B cell (primary cell): ENCODE data around the gene RALGAPB. TPM values are rescaled to one million over a fixed set of nuclear protein-coding genes. Genes with fewer than 3 reads are reported as not detected.

Source experiments
- ATAC-seq: fragments of 200-7000 bp; cut with Tn5 transposase; one replicate; pipeline ENCODE4 v1.10.0; 2021; ENCODE audit warnings: low read depth, mild to moderate bottlenecking, moderate number of reproducible peaks, moderate library complexity
- CTCF ChIA-PET: fragments of 350-600 bp; sonication (Branson Sonifier 250); formaldehyde crosslinking; loops from one replicate; lab custom pipeline; 2021; ENCODE audit warnings: antibody characterized with exemption, inconsistent platforms; lab: Charles Lee
- POLR2A ChIA-PET: fragments of 350-600 bp; sonication (Branson Sonifier 250); formaldehyde crosslinking; loops from one replicate; lab custom pipeline; 2021; ENCODE audit warnings: antibody characterized with exemption; lab: Charles Lee
- DNase-seq: peaks from one replicate; pipeline ENCODE4 v3.0.0; 2013
- H2AFZ ChIP-seq: 2 replicates; pipeline ENCODE4 v1.6.1; 2012; ENCODE audit warnings: mild to moderate bottlenecking, low read depth, low read length; ENCODE audit not compliant: insufficient read depth, poor library complexity, severe bottlenecking
- H3K27ac ChIP-seq, 2 donors: 1 replicate in 1 of 2; 2 replicates in 1 of 2; pipeline ENCODE4 v1.5.1; 2012 to 2013; ENCODE audit warnings: low read length in 2 of 2, mild to moderate bottlenecking in 2 of 2, moderate library complexity in 1 of 2
- H3K27me3 ChIP-seq, 4 experiments: fragments of 200-600 bp in 1 of 4; sonication (generic) in 1 of 4; replicated peaks in 1 of 4; 1 replicate in 2 of 4; 2 replicates in 2 of 4; pipeline versions ENCODE4 v1.6.1 to v1.7.0; 2013 to 2016; ENCODE audit warnings: low read length in 3 of 4, mild to moderate bottlenecking in 2 of 4, mixed read lengths in 1 of 4, moderate library complexity in 1 of 4; ENCODE audit not compliant: insufficient read depth in 4 of 4, control insufficient read depth in 3 of 4; ENCODE audit errors: control extremely low read depth in 1 of 4
- H3K36me3 ChIP-seq, 2 experiments: replicated peaks in 1 of 2; 1 replicate in 1 of 2; 2 replicates in 1 of 2; pipeline versions ENCODE4 v1.6.1 to v1.7.1; 2013; ENCODE audit warnings: low read length in 1 of 2; ENCODE audit not compliant: insufficient read depth in 2 of 2, control insufficient read depth in 1 of 2; ENCODE audit errors: control extremely low read depth in 1 of 2, extremely low read depth in 1 of 2
- H3K4me1 ChIP-seq, 2 donors: fragments of 200-600 bp in 1 of 2; sonication (generic) in 1 of 2; 1 replicate in 1 of 2; 2 replicates in 1 of 2; pipeline versions ENCODE4 v1.5.1 to v1.6.1; 2013 to 2017; ENCODE audit warnings: low read length in 2 of 2; ENCODE audit not compliant: control insufficient read depth in 2 of 2, insufficient read depth in 2 of 2
- H3K4me2 ChIP-seq: replicated peaks from 2 replicates; pipeline ENCODE3; 2012; ENCODE audit warnings: mild to moderate bottlenecking, low read depth, low read length; ENCODE audit not compliant: poor library complexity, severe bottlenecking
- H3K4me3 ChIP-seq, 5 experiments: fragments of 200-600 bp in 1 of 5; sonication (generic) in 1 of 5; 1 replicate in 3 of 5; 2 replicates in 2 of 5; pipeline versions ENCODE4 v1.5.1 to v1.7.0; 2011 to 2016; ENCODE audit warnings: low read length in 4 of 5, mild to moderate bottlenecking in 4 of 5, low read depth in 2 of 5, control low read depth in 1 of 5, moderate library complexity in 1 of 5; ENCODE audit not compliant: insufficient read depth in 1 of 5; ENCODE audit errors: control extremely low read depth in 1 of 5, extremely low read depth in 1 of 5
- H3K79me2 ChIP-seq: fragments of 200-600 bp; sonication (generic); one replicate; pipeline ENCODE4 v1.6.0; 2016; ENCODE audit warnings: low read length; ENCODE audit not compliant: control insufficient read depth, insufficient read depth
- H3K9ac ChIP-seq: fragments of 200-600 bp; sonication (generic); 2 replicates; pipeline ENCODE4 v1.6.1; 2017; ENCODE audit warnings: mild to moderate bottlenecking, low read length, moderate library complexity
- H3K9me3 ChIP-seq, 3 donors: one replicate each; pipeline versions ENCODE4 v1.6.1 to v1.7.1; 2013; ENCODE audit warnings: low read length in 2 of 3; ENCODE audit not compliant: control insufficient read depth in 2 of 3, insufficient read depth in 1 of 3; ENCODE audit errors: control extremely low read depth in 1 of 3
- H4K20me1 ChIP-seq: 2 replicates; pipeline ENCODE4 v1.6.0; 2012; ENCODE audit warnings: mild to moderate bottlenecking, low read length; ENCODE audit not compliant: insufficient read depth, control insufficient read depth, poor library complexity, severe bottlenecking
- H3K27ac Mint-ChIP-seq: one replicate; pipeline ENCODE4 v1.8.0; 2021; ENCODE audit warnings: mixed read lengths
- H3K27me3 Mint-ChIP-seq: one replicate; pipeline ENCODE4 v1.8.0; 2021; ENCODE audit warnings: mixed read lengths
- H3K4me1 Mint-ChIP-seq: one replicate; pipeline ENCODE4 v1.8.0; 2021; ENCODE audit warnings: mixed read lengths
- H3K4me3 Mint-ChIP-seq: one replicate; pipeline ENCODE4 v1.8.0; 2021; ENCODE audit warnings: mixed read lengths
- H3K9me3 Mint-ChIP-seq: one replicate; pipeline ENCODE4 v1.8.0; 2022; ENCODE audit warnings: mixed read lengths; ENCODE audit not compliant: insufficient read depth
- EZH2 ChIP-seq: IDR thresholded peaks from 2 replicates; pipeline ENCODE4 v1.6.1; 2012; ENCODE audit warnings: borderline replicate concordance, low read depth, mild to moderate bottlenecking, moderate library complexity, low read length; ENCODE audit not compliant: insufficient read depth, poor library complexity, severe bottlenecking
- WGBS: methylation state at CpG from one replicate; pipeline ENCODE4 v1.1.5; 2013; ENCODE audit warnings: missing lambda C conversion rate; ENCODE audit not compliant: insufficient coverage; 5-methylcytosine and 5-hydroxymethylcytosine counted together
- intact Hi-C: fragments of 100-400 bp; cut with micrococcal nuclease; formaldehyde crosslinking; loops from one replicate; pipeline ENCODE4 v1.10.0; 2022
- polyA plus RNA-seq: library from polyadenylated mRNA; depleted of rRNA; stranded (reverse); fragments of >200 nt; gene quantifications from 2 replicates; pipeline ENCODE4 v1.2.3, GENCODE V29; 2012
- total RNA-seq, 2 donors: library from RNA; stranded (reverse); fragments of 120-200 nt in 1 of 2; gene quantifications; 1 replicate in 1 of 2; 2 replicates in 1 of 2; pipeline versions ENCODE4 v1.2.3 to v1.2.4, GENCODE V29; 2013 to 2022
- TF ChIP-seq, protein P1 (sequence below): fragments of 200-600 bp; IDR thresholded peaks from one replicate; pipeline ENCODE4 v1.8.0; 2022; ENCODE audit warnings: antibody characterized with exemption, mild to moderate bottlenecking

RALGAPB gene
- total and polyA plus RNA-seq, 2 donors (not counting 1 experiment from before 2014, with no cell fraction given), result 15.0 to 58.3 TPM

DNA sequence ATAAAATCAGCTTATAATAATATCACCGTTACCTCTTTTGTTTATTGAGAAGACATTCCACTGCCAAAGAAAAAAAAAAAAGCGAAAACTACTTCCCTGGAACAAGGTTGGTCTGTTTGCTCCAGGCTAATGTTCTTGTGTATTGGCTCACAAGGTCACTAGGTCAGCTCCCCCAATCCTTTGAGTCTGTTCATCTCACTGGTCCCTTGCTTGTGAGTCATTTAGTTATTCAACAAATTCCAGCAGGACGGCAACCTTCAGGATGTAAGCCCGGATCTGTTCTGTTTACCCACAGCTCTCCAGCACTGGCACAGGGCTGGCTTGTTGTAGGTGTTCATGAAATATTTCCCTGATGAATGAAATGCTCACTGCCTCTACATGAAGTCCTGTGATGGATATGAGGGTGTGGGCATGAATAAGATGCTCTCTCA is 132.2 kb downstream of the RALGAPB start:
- no peaks in the 10 kb centered on the region for H3K79me2 ChIP-seq
- ChIA-PET POLR2A (no interaction called here), CTCF (no interaction called here)
- TF ChIP-seq, protein P1, sequence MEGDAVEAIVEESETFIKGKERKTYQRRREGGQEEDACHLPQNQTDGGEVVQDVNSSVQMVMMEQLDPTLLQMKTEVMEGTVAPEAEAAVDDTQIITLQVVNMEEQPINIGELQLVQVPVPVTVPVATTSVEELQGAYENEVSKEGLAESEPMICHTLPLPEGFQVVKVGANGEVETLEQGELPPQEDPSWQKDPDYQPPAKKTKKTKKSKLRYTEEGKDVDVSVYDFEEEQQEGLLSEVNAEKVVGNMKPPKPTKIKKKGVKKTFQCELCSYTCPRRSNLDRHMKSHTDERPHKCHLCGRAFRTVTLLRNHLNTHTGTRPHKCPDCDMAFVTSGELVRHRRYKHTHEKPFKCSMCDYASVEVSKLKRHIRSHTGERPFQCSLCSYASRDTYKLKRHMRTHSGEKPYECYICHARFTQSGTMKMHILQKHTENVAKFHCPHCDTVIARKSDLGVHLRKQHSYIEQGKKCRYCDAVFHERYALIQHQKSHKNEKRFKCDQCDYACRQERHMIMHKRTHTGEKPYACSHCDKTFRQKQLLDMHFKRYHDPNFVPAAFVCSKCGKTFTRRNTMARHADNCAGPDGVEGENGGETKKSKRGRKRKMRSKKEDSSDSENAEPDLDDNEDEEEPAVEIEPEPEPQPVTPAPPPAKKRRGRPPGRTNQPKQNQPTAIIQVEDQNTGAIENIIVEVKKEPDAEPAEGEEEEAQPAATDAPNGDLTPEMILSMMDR, result no peak
- TF ChIP-seq EZH2, result no peak
- H4K20me1 ChIP-seq, result no peaks in the 10 kb centered on the region
- H3K9me3 Mint-ChIP-seq, result no peaks in the 10 kb centered on the region
- DNase-seq (no peak), ATAC-seq (no peak)
- peaks cover 0 to 36% (median 16%) of the 10 kb centered on the region in 4 experiments for H3K27me3 ChIP-seq
- H2AFZ ChIP-seq, result no peak overlapping the region
- H3K9me3 ChIP-seq, result peaks cover 0 to 5% (median 0%) of the 10 kb centered on the region in 3 donors
- H3K36me3 ChIP-seq, result no peaks in the 10 kb centered on the region
- WGBS, result no CpG with 5 or more reads among the region's 4 CpGs
- peaks cover 67% of the 10 kb centered on the region for H3K27me3 Mint-ChIP-seq
- no peak overlapping the region for H3K9ac ChIP-seq
- no peak overlapping the region for H3K4me3 Mint-ChIP-seq
- no peak overlapping the region for H3K4me3 ChIP-seq
- H3K27ac ChIP-seq, result no peak overlapping the region
- H3K27ac Mint-ChIP-seq, result no peak overlapping the region
- H3K4me2 ChIP-seq, result no peak overlapping the region
- H3K4me1 ChIP-seq, result peaks cover 5 to 9% of the 10 kb centered on the region in 2 donors
- H3K4me1 Mint-ChIP-seq, result peaks cover 8% of the 10 kb centered on the region
- intact Hi-C loops, result no loop called here

DNA sequence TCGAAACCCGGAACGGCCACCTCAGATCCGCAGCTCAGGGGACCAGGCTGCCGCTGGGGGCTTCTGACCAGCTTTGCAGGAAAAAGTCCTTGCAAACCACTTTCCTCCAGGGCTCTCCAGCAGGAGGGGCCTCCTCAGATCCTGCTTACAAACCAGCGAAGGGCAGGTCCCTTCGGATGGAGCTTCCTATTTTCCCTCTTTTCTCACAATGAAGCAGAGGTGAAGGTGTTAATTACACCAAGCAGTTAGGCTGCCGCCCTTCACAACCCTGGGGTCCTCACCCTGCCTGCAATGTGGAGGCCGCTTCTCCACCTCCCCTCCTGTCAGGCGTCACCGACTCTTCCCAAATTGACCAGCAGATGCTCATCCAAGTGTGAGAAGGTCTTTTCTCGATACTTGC is 134.7 kb downstream of the RALGAPB start:
- no peak overlapping the region for H3K4me3 ChIP-seq
- H3K36me3 ChIP-seq, result no peaks in the 10 kb centered on the region
- H3K27ac Mint-ChIP-seq, result no peak overlapping the region
- H3K4me2 ChIP-seq, result no peak overlapping the region
- no peak for DNase-seq
- H4K20me1 ChIP-seq, result no peaks in the 10 kb centered on the region
- H3K79me2 ChIP-seq, result no peaks in the 10 kb centered on the region
- peaks cover 0 to 20% (median 10%) of the 10 kb centered on the region in 4 experiments for H3K27me3 ChIP-seq
- no peaks in the 10 kb centered on the region for H3K9me3 ChIP-seq
- no peaks in the 10 kb centered on the region for H3K4me1 ChIP-seq
- ATAC-seq, result no peak
- no peak overlapping the region for H2AFZ ChIP-seq
- no peak overlapping the region for H3K4me3 Mint-ChIP-seq
- H3K27ac ChIP-seq, result no peak overlapping the region
- intact Hi-C loops, result no loop called here
- ChIA-PET CTCF (no interaction called here), POLR2A (no interaction called here)
- H3K9me3 Mint-ChIP-seq, result no peaks in the 10 kb centered on the region
- H3K4me1 Mint-ChIP-seq, result peaks cover 1% of the 10 kb centered on the region
- H3K27me3 Mint-ChIP-seq, result peaks cover 59% of the 10 kb centered on the region
- no peak overlapping the region for H3K9ac ChIP-seq
- WGBS, result 21% methylated on average over 6 of the region's 12 CpGs
- TF ChIP-seq, protein P1, result no peak
- TF ChIP-seq EZH2, result no peak
